Cardiac muscle cell (in vitro differentiated cells and primary cell): ENCODE results near the gene C1QTNF2. TPM values are rescaled to one million over a fixed set of nuclear protein-coding genes. Genes with fewer than 3 reads are reported as not detected.

Experiments used
- DNase-seq, 2 donors: peaks; one replicate each; pipeline versions ENCODE4 v3.0.0 to v3.0.0-alpha.2; 2010 to 2017; ENCODE audit warnings: low read depth in 1 of 2, low spot score in 1 of 2
- H3K27ac ChIP-seq: fragments of 200-600 bp; sonication (generic); 2 replicates; pipeline ENCODE4 v1.5.1; 2016
- H3K27me3 ChIP-seq: fragments of 200-600 bp; sonication (generic); 2 replicates; pipeline ENCODE4 v1.6.0; 2016; ENCODE audit warnings: control low read depth
- H3K36me3 ChIP-seq: fragments of 200-600 bp; sonication (generic); 2 replicates; pipeline ENCODE4 v1.5.1; 2016; ENCODE audit warnings: control low read depth
- H3K4me1 ChIP-seq: fragments of 200-600 bp; sonication (generic); 2 replicates; pipeline ENCODE4 v1.8.1; 2017; ENCODE audit warnings: low read depth, mild to moderate bottlenecking, mixed run types
- H3K4me3 ChIP-seq: fragments of 200-600 bp; sonication (generic); 2 replicates; pipeline ENCODE4 v1.5.1; 2016; ENCODE audit warnings: mild to moderate bottlenecking
- H3K9me3 ChIP-seq: fragments of 200-600 bp; sonication (generic); 2 replicates; pipeline ENCODE4 v1.5.1; 2017; ENCODE audit warnings: low read depth, mild to moderate bottlenecking, control low read depth
- polyA plus RNA-seq: library from polyadenylated mRNA; unstranded; fragments of >200 nt; fragmentation: Nextera tagmentation; extraction: Ambion mirVana; gene quantifications from 2 replicates; pipeline ENCODE4 v1.2.1, GENCODE V29; 2016
- total RNA-seq: library from RNA; depleted of rRNA; stranded (reverse); fragments of >200 nt; gene quantifications from 2 replicates; pipeline ENCODE4 v1.2.3, GENCODE V29; 2016
- TF ChIP-seq, protein P1 (sequence below): IDR thresholded peaks from 2 replicates; pipeline ENCODE4 v1.5.1; 2012; ENCODE audit warnings: low read depth, mild to moderate bottlenecking, low read length

C1QTNF2 gene
- total and polyA plus RNA-seq, 2 experiments from 2014 or later = 0.24 TPM; not detected in 1

DNA sequence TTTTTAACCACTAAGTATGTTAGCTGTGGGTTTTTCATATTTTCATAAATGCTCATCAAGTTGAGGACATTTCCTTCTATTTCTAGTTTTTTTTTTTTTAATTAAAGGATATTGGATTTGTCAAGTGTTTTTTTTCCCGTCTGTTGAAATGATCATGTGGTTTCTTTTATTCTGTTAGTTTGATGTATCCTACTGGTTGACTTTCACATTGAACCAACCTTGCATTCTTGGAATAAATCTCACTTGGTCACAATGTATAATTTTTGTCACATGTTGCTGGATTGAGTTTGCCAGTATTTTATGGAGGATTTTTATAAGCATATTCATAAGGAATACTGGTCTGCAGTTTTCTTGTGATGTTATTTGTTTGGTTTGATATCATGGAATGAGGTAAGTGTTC lies 17.0 kb upstream of the C1QTNF2 start:
- H3K4me1 ChIP-seq = no peaks in the 10 kb centered on the region
- no peaks in the 10 kb centered on the region for H3K36me3 ChIP-seq
- TF ChIP-seq, protein P1, sequence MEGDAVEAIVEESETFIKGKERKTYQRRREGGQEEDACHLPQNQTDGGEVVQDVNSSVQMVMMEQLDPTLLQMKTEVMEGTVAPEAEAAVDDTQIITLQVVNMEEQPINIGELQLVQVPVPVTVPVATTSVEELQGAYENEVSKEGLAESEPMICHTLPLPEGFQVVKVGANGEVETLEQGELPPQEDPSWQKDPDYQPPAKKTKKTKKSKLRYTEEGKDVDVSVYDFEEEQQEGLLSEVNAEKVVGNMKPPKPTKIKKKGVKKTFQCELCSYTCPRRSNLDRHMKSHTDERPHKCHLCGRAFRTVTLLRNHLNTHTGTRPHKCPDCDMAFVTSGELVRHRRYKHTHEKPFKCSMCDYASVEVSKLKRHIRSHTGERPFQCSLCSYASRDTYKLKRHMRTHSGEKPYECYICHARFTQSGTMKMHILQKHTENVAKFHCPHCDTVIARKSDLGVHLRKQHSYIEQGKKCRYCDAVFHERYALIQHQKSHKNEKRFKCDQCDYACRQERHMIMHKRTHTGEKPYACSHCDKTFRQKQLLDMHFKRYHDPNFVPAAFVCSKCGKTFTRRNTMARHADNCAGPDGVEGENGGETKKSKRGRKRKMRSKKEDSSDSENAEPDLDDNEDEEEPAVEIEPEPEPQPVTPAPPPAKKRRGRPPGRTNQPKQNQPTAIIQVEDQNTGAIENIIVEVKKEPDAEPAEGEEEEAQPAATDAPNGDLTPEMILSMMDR = no peak
- no peaks in the 10 kb centered on the region for H3K9me3 ChIP-seq
- H3K27me3 ChIP-seq = no peaks in the 10 kb centered on the region
- no peak overlapping the region for H3K27ac ChIP-seq
- H3K4me3 ChIP-seq = no peak overlapping the region
- DNase-seq = no peak

DNA sequence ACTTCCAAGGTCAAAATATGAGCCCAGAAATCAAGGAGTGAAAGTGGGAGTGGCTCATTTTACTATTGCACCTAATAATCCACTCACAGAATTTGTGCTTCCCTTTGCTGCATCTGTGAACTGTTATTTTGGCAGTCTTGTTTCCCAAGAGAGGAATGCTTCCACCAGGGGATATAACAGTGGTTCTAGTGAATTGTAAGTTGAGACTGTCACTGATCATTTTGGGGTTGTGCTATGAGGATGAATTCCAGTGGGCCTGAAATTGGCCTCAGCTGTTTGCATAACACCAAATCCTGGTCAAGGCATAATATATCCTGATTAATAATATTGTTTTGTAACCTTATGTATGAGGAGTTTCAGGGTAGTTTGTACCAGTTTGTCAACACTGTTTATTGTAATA lies 15.1 kb upstream of the C1QTNF2 start:
- no peaks in the 10 kb centered on the region for H3K36me3 ChIP-seq
- H3K9me3 ChIP-seq = no peaks in the 10 kb centered on the region
- TF ChIP-seq, protein P1 = no peak
- no peak for DNase-seq
- no peaks in the 10 kb centered on the region for H3K27me3 ChIP-seq
- no peak overlapping the region for H3K4me3 ChIP-seq
- H3K4me1 ChIP-seq = no peaks in the 10 kb centered on the region
- no peak overlapping the region for H3K27ac ChIP-seq

DNA sequence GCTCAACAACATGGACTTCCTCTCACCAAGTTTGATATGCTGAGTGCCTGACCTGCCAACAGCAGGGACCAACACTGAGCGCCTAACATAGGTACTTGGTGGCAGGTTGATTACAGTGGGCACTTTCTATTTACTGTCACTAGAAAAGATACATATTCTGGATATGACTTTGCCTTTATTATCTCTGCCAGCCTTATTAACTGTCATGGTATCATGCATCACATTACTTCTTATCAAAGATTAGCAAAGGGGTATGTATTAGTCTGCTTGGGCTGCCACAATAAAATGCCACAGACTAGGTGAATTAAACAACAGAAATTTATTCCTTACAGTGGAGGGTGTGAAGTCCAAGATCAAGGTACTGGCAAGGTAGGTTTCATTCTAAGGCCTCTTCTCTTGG lies 14.3 kb upstream of the C1QTNF2 start:
- TF ChIP-seq, protein P1 = no peak
- Histone ChIP-seq H3K27ac (no peak overlapping the region), H3K9me3 (no peaks in the 10 kb centered on the region), H3K4me3 (no peak overlapping the region), H3K27me3 (no peaks in the 10 kb centered on the region), H3K4me1 (no peaks in the 10 kb centered on the region), H3K36me3 (no peaks in the 10 kb centered on the region)
- DNase-seq = no peak

DNA sequence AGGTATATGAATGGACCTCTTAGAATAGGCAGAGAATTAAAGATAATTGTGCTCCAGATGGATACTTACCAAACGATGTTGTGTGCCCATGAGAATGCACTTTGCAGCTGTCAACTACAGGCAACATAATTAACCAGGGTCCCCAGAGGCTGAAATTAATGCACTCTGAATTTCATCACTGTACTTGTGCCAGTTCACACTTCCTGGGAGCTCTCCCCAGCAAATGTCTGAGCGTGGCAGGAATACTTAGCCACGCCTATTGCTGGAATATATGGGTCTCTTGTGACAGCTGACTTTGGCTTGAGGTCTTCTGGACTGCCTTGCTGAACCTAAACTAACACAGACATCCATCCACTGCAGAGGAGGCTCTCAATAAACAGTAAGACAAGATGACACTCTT lies 11.9 kb upstream of the C1QTNF2 start:
- H3K4me1 ChIP-seq = no peaks in the 10 kb centered on the region
- H3K27me3 ChIP-seq = no peaks in the 10 kb centered on the region
- H3K4me3 ChIP-seq = no peak overlapping the region
- no peaks in the 10 kb centered on the region for H3K9me3 ChIP-seq
- H3K27ac ChIP-seq = no peak overlapping the region
- no peaks in the 10 kb centered on the region for H3K36me3 ChIP-seq
- DNase-seq = no peak
- TF ChIP-seq, protein P1 = no peak

DNA sequence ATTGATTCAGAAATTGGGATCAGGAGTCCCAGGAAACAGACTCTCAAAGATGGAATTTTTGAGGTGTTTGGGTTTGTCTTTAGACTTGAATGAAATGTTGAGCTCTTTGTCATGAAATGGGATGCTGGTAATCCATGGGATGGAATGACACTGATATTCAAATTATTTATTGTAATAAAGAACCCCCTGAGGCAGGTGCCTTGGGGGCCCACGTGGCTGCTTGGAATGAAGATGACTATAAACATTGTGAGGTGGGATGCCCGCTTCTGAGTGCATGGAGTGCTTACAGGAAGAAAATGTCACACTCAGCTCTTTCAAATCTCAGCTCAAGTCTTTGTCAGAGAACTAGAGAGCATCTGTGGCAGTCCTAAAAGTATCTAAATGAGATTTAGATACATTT lies 9.6 kb upstream of the C1QTNF2 start:
- no peaks in the 10 kb centered on the region for H3K9me3 ChIP-seq
- no peak overlapping the region for H3K27ac ChIP-seq

More for the DNA sequence above, 9.6 kb upstream of the C1QTNF2 start:
- DNase-seq = no peak
- H3K4me3 ChIP-seq = no peak overlapping the region
- TF ChIP-seq, protein P1 = no peak
- H3K27me3 ChIP-seq = peaks cover 9% of the 10 kb centered on the region
- no peaks in the 10 kb centered on the region for H3K36me3 ChIP-seq
- no peaks in the 10 kb centered on the region for H3K4me1 ChIP-seq
